HG03354 (cell line): ENCODE data around the gene PHB1.
A peak's percentile ranks its signal among the peaks of the same experiment; 100 is the strongest.

Experiments used
- ATAC-seq: cut with Tn5 transposase; IDR thresholded peaks from one replicate; pipeline ENCODE4 v1.9.1; 2021; ENCODE audit warnings: mild to moderate bottlenecking; ENCODE audit not compliant: unreplicated experiment, poor library complexity, severe bottlenecking

Gene PHB1

GRCh38 chr17:49414622-49415350 is at the start of gene PHB1:
PHB1 (minus strand) TSS chr17:49414882; CDS start chr17:49413264, 1,618 bp downstream.
- peak; percentile 98 for ATAC-seq

- no peak for ATAC-seq
Measured at GRCh38 chr17:49464049-49464448, 49.4 kb upstream of the PHB1 start.

- no peak for ATAC-seq
Measured at GRCh38 chr17:49461580-49461979, 46.9 kb upstream of the PHB1 start.

- ATAC-seq: no peak
Measured at GRCh38 chr17:49460401-49460800, 45.7 kb upstream of the PHB1 start.

- no peak for ATAC-seq
Measured at GRCh38 chr17:49459401-49459984, 44.8 kb upstream of the PHB1 start.

GRCh38 chr17:49457564-49458535 is 43.2 kb upstream of the PHB1 start:
- ATAC-seq: no peak

- ATAC-seq: no peak
Measured at GRCh38 chr17:49456183-49456965, 41.7 kb upstream of the PHB1 start.

GRCh38 chr17:49455272-49455861 is 40.7 kb upstream of the PHB1 start:
- no peak for ATAC-seq

GRCh38 chr17:49454050-49454449 is 39.4 kb upstream of the PHB1 start:
- ATAC-seq: no peak

- ATAC-seq: no peak
Measured at GRCh38 chr17:49452661-49453060, 38.0 kb upstream of the PHB1 start.

- ATAC-seq: no peak
Measured at GRCh38 chr17:49452201-49452600, 37.5 kb upstream of the PHB1 start.

GRCh38 chr17:49450735-49451134 is 36.1 kb upstream of the PHB1 start:
- ATAC-seq: no peak

GRCh38 chr17:49450181-49450580 is 35.5 kb upstream of the PHB1 start:
- no peak for ATAC-seq

GRCh38 chr17:49447628-49448302 is 33.1 kb upstream of the PHB1 start:
- ATAC-seq: no peak

GRCh38 chr17:49445591-49445990 is 30.9 kb upstream of the PHB1 start:
- no peak for ATAC-seq

GRCh38 chr17:49444384-49444783 is 29.7 kb upstream of the PHB1 start:
- ATAC-seq: no peak

- ATAC-seq: no peak
Measured at GRCh38 chr17:49443862-49444261, 29.2 kb upstream of the PHB1 start.

GRCh38 chr17:49442041-49442440 is 27.4 kb upstream of the PHB1 start:
- ATAC-seq: no peak

- no peak for ATAC-seq
Measured at GRCh38 chr17:49441578-49441977, 26.9 kb upstream of the PHB1 start.
